H1 (cell line): Measurements from ENCODE around the gene ACTR1B. TPM values are rescaled to one million over a fixed set of nuclear protein-coding genes. Genes with fewer than 3 reads are reported as not detected.

Experiments used
- CBX8 ChIP-seq: fragments of 300-800, 300-1000 bp; sonication (generic); IDR thresholded peaks from 2 replicates; pipeline ENCODE4 v1.7.1; 2016; ENCODE audit warnings: low read depth, low read length, borderline replicate concordance
- CTBP2 ChIP-seq: IDR thresholded peaks from 2 replicates; pipeline ENCODE4 v1.7.0; 2011; ENCODE audit warnings: borderline replicate concordance, mild to moderate bottlenecking, moderate library complexity, mixed read lengths, low read length; ENCODE audit not compliant: insufficient read depth, insufficient read length
- GTF2F1 ChIP-seq: IDR thresholded peaks from 2 replicates; pipeline ENCODE4 v1.6.1; 2012; ENCODE audit warnings: low read depth, low read length, improper control_type of control experiment, borderline replicate concordance
- NANOG ChIP-seq: IDR thresholded peaks from 2 replicates; pipeline ENCODE4 v1.6.1; 2011; ENCODE audit warnings: low read length, low read depth, mild to moderate bottlenecking, inconsistent platforms; ENCODE audit not compliant: insufficient read depth, poor library complexity, severe bottlenecking
- polyA plus RNA-seq, 7 experiments: library from polyadenylated mRNA; depleted of rRNA in 3 of 7; stranded (reverse) in 5 of 7; unstranded in 2 of 7; fragments of >200 nt in 5 of 7; fragments of 200-250 nt in 2 of 7; gene quantifications; 1 replicate in 5 of 7; 2 replicates in 1 of 7; 4 replicates in 1 of 7; pipeline versions ENCODE4 v1.2.1 to v1.2.3, GENCODE V29; 2011 to 2013; ENCODE audit warnings: missing spikeins in 2 of 7, mixed read lengths in 2 of 7
- total RNA-seq: library from RNA; stranded (reverse); fragmentation: NEBNext Ultra II Directional; extraction: Animal tissue kit (Norgen Biotek cat#: 25700); gene quantifications from 2 replicates; pipeline ENCODE4 v1.2.1, GENCODE V29; 2021

The ACTR1B gene
- total and polyA plus RNA-seq, 2 of the 8 experiments (the other 6 are each of a cell fraction or from before 2014, with no cell fraction given), result 40.7 to 56.0 TPM

- TF ChIP-seq CTBP2 (no peak), GTF2F1 (no peak), NANOG (no peak), CBX8 (no peak)
Observed at GRCh38 chr2:97706112-97706511, 42.3 kb upstream of the ACTR1B start (continued).
